ENCODE measurements around the gene FBXW9. TPM values are rescaled to one million over a fixed set of nuclear protein-coding genes. Genes with fewer than 3 reads are reported as not detected.

Gene FBXW9
- total and polyA plus RNA-seq, 2 of the 13 experiments (the other 11 are each of a cell fraction or from before 2014, with no cell fraction given), result 5.7 to 6.1 TPM

GRCh38 chr19:12676384-12676792 is 20.0 kb downstream of the FBXW9 start (continued):
- TF ChIP-seq RNF219 (CRISPR knock-in tag; IDR thresholded peaks at IDR 0.05), result no peak
- no peak for TF ChIP-seq ZNF235 (CRISPR knock-in tag; IDR thresholded peaks at IDR 0.05; ENCODE audit: borderline replicate concordance)
- no peak for TF ChIP-seq ARNT (IDR thresholded peaks at IDR 0.05)
- TF ChIP-seq GATAD2A (CRISPR knock-in tag; IDR thresholded peaks at IDR 0.05), result no peak
- TF ChIP-seq TFAP4 (IDR thresholded peaks at IDR 0.05; ENCODE audit: borderline replicate concordance, low read depth), result peak; percentile 32; the same call in 1 of the 2 replicates
- no peak for TF ChIP-seq GZF1 (CRISPR knock-in tag; IDR thresholded peaks at IDR 0.05)
- TF ChIP-seq TARDBP (CRISPR knock-in tag; IDR thresholded peaks at IDR 0.05), result no peak
- TF ChIP-seq CEBPB (IDR thresholded peaks at IDR 0.05; ENCODE audit: borderline replicate concordance, low read depth, low read length), result no peak
- TF ChIP-seq HMGXB4 (CRISPR knock-in tag; IDR thresholded peaks at IDR 0.05; ENCODE audit: borderline replicate concordance in 1 of 2, low read depth in 1 of 2), result peak in 1 of 2 experiments; percentile 45; a peak in 1 of 4 replicates
- no peak for TF ChIP-seq ZNF468 (CRISPR knock-in tag; IDR thresholded peaks at IDR 0.05)
- no peak for TF ChIP-seq PREB (CRISPR knock-in tag; IDR thresholded peaks at IDR 0.05)
- TF ChIP-seq PRMT3 (CRISPR knock-in tag; IDR thresholded peaks at IDR 0.05; ENCODE audit: borderline replicate concordance, low read depth), result no peak
- TF ChIP-seq POLR2A (IDR thresholded peaks at IDR 0.05; ENCODE audit: insufficient read depth in 1 of 2, low read depth in 2 of 2, low read length in 2 of 2), result peak in 1 of 2 experiments; percentile 9; a peak in 1 of 4 replicates
- TF ChIP-seq MTA1 (CRISPR knock-in tag; IDR thresholded peaks at IDR 0.05; ENCODE audit: borderline replicate concordance), result no peak
- TF ChIP-seq ZSCAN31 (CRISPR knock-in tag; IDR thresholded peaks at IDR 0.05; ENCODE audit: low read depth), result no peak
- TF ChIP-seq TBL1XR1 (IDR thresholded peaks at IDR 0.05; ENCODE audit: borderline replicate concordance, low read length, partially characterized antibody), result no peak
- TF ChIP-seq CENPX (CRISPR knock-in tag; IDR thresholded peaks at IDR 0.05), result no peak
- no peak for TF ChIP-seq RBM39 (IDR thresholded peaks at IDR 0.05; ENCODE audit: low read depth, low read length, poor library complexity, severe bottlenecking)
- peak; percentile 51 for TF ChIP-seq KDM2A (CRISPR knock-in tag; IDR thresholded peaks at IDR 0.05; ENCODE audit: borderline replicate concordance, low read depth)
- no peak for TF ChIP-seq ZNF775 (CRISPR knock-in tag; IDR thresholded peaks at IDR 0.05; ENCODE audit: borderline replicate concordance)
- no peak for TF ChIP-seq ZNF713 (CRISPR knock-in tag; IDR thresholded peaks at IDR 0.05)
